SK-N-SH treated with all-trans-retinoic acid at 6 μM for 48 hours (cell line): ENCODE data around the gene PARVG.

Experiments
- ATAC-seq: fragments of 200-7000 bp; cut with Tn5 transposase; 3 replicates; pipeline ENCODE4 v1.9.1; 2020; ENCODE audit warnings: mild to moderate bottlenecking, moderate library complexity
- ARNTL ChIP-seq: fragments of 450-650 bp; formaldehyde crosslinking; IDR thresholded peaks from 2 replicates; pipeline ENCODE4 v1.5.0; 2020; ENCODE audit warnings: low read depth, mild to moderate bottlenecking, moderate library complexity, borderline replicate concordance
- BACH2 ChIP-seq: fragments of 250-450 bp; sonication (Bioruptor Pico); IDR thresholded peaks from 2 replicates; pipeline ENCODE4 v1.9.0; 2021; ENCODE audit warnings: mild to moderate bottlenecking, borderline replicate concordance
- CSDC2 ChIP-seq: fragments of 250-450 bp; sonication (Bioruptor Pico); IDR thresholded peaks from 2 replicates; pipeline ENCODE4 v1.5.0; 2020; ENCODE audit warnings: mild to moderate bottlenecking, moderate library complexity
- ESRRG ChIP-seq: fragments of 250-450 bp; sonication (Bioruptor Pico); IDR thresholded peaks from 2 replicates; pipeline ENCODE4 v1.6.1; 2021; ENCODE audit warnings: mild to moderate bottlenecking
- GLIS3 ChIP-seq: fragments of 250-450 bp; sonication (Bioruptor Pico); IDR thresholded peaks from 2 replicates; pipeline ENCODE4 v1.5.0; 2020; ENCODE audit warnings: mild to moderate bottlenecking, moderate library complexity
- ISL1 ChIP-seq: fragments of 250-450 bp; sonication (Bioruptor Pico); IDR thresholded peaks from 2 replicates; pipeline ENCODE4 v2.1.2; 2022; ENCODE audit warnings: mild to moderate bottlenecking, moderate library complexity
- OSR1 ChIP-seq: fragments of 250-450 bp; sonication (Bioruptor Pico); IDR thresholded peaks from 2 replicates; pipeline ENCODE4 v1.8.0; 2022; ENCODE audit warnings: moderate library complexity, mild to moderate bottlenecking, inconsistent platforms
- PPARA ChIP-seq: fragments of 250-450 bp; sonication (Bioruptor Pico); IDR thresholded peaks from 2 replicates; pipeline ENCODE4 v1.5.0; 2020; ENCODE audit warnings: mild to moderate bottlenecking, borderline replicate concordance
- SNAI2 ChIP-seq: fragments of 250-450 bp; sonication (Bioruptor Pico); IDR thresholded peaks from 2 replicates; pipeline ENCODE4 v1.5.0; 2020; ENCODE audit warnings: mild to moderate bottlenecking, moderate library complexity
- TCF4 ChIP-seq: fragments of 250-450 bp; sonication (Bioruptor Pico); IDR thresholded peaks from 2 replicates; pipeline ENCODE4 v1.8.0; 2021; ENCODE audit warnings: mild to moderate bottlenecking, moderate library complexity, borderline replicate concordance
- TOX ChIP-seq: fragments of 250-450 bp; sonication (Bioruptor Pico); IDR thresholded peaks from 2 replicates; pipeline ENCODE4 v1.8.0; 2021; ENCODE audit warnings: mild to moderate bottlenecking, moderate library complexity, borderline replicate concordance
- ZC3H10 ChIP-seq: fragments of 250-450 bp; sonication (Bioruptor Pico); IDR thresholded peaks from 2 replicates; pipeline ENCODE4 v1.5.1; 2021; ENCODE audit warnings: mild to moderate bottlenecking, moderate library complexity
- ZFP3 ChIP-seq: fragments of 250-450 bp; sonication (Bioruptor Pico); IDR thresholded peaks from 2 replicates; pipeline ENCODE4 v1.5.0; 2020; ENCODE audit warnings: mild to moderate bottlenecking, moderate library complexity
- ZNF565 ChIP-seq: fragments of 450-650 bp; formaldehyde crosslinking; conservative IDR thresholded peaks from 2 replicates; pipeline ENCODE4 v1.5.0; 2020; ENCODE audit warnings: low read depth, mild to moderate bottlenecking, moderate library complexity
- ZNF70 ChIP-seq: fragments of 450-650 bp; formaldehyde crosslinking; IDR thresholded peaks from 2 replicates; pipeline ENCODE4 v1.5.0; 2020; ENCODE audit warnings: mild to moderate bottlenecking, moderate library complexity
- ZNF8 ChIP-seq: fragments of 450-650 bp; formaldehyde crosslinking; IDR thresholded peaks from 2 replicates; pipeline ENCODE4 v1.5.0; 2020; ENCODE audit warnings: mild to moderate bottlenecking, moderate library complexity
- TF ChIP-seq, protein P1 (sequence below): fragments of 250-450 bp; sonication (Bioruptor Pico); IDR thresholded peaks from 2 replicates; pipeline ENCODE4 v1.5.1; 2021; ENCODE audit warnings: mild to moderate bottlenecking, moderate library complexity
- TF ChIP-seq, protein P2 (sequence below): fragments of 250-450 bp; sonication (Bioruptor Pico); IDR thresholded peaks from 2 replicates; pipeline ENCODE4 v1.5.0; 2020; ENCODE audit warnings: mild to moderate bottlenecking, moderate library complexity
- TF ChIP-seq, protein P3 (sequence below): fragments of 250-450 bp; sonication (Bioruptor Pico); IDR thresholded peaks from 2 replicates; pipeline ENCODE4 v1.8.0; 2021; ENCODE audit warnings: low read depth, mild to moderate bottlenecking, moderate library complexity, borderline replicate concordance
- TF ChIP-seq, protein P4 (sequence below): fragments of 250-450 bp; sonication (Bioruptor Pico); IDR thresholded peaks from 2 replicates; pipeline ENCODE4 v1.8.0; 2020; ENCODE audit warnings: mild to moderate bottlenecking, moderate library complexity, borderline replicate concordance

The PARVG gene

DNA sequence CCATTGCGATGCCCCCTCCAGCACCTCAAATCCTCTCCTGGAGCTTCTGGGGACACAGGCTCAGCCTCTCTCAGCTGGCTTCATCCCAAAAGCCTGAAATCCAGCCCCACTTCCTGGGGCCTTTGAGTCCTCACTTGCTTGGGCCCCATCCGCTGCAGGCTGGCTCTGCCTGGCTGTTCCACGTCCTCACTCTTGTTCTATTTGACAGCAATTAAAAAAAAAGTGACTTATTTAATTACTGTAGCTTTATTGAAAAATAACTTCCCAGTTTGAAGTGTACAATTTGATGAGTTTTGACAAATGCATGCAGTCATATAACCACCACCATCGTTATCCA lies 27.2 kb downstream of the PARVG start (continued):
- TF ChIP-seq, protein P1, sequence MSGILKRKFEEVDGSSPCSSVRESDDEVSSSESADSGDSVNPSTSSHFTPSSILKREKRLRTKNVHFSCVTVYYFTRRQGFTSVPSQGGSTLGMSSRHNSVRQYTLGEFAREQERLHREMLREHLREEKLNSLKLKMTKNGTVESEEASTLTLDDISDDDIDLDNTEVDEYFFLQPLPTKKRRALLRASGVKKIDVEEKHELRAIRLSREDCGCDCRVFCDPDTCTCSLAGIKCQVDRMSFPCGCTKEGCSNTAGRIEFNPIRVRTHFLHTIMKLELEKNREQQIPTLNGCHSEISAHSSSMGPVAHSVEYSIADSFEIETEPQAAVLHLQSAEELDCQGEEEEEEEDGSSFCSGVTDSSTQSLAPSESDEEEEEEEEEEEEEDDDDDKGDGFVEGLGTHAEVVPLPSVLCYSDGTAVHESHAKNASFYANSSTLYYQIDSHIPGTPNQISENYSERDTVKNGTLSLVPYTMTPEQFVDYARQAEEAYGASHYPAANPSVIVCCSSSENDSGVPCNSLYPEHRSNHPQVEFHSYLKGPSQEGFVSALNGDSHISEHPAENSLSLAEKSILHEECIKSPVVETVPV (CRISPR knock-in tag), result no peak
- no peak for TF ChIP-seq TCF4 (CRISPR knock-in tag)
- TF ChIP-seq, all 23 proteins: peak for 0

DNA sequence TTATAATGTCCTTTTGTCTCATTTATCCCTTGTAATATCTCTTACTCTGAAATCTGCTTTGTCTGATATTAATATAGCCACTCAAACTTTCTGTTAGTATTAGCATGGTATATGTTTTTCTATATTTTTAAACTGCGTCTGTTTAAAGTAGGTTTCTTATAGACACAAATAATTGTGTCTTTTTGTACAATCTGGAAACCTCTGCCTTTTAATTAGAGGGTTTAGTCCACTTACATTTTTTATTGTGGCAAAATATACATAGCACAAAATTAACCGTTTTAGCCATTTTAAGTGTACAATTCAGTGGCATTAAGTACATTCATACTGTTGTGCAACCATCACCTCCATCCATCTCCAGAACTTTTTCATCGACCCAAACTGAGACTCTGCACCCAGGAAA lies 28.6 kb downstream of the PARVG start:
- no peak for ATAC-seq
- no peak for TF ChIP-seq GLIS3 (CRISPR knock-in tag)
- TF ChIP-seq ZNF70 (CRISPR knock-in tag), result no peak
- TF ChIP-seq, protein P2, sequence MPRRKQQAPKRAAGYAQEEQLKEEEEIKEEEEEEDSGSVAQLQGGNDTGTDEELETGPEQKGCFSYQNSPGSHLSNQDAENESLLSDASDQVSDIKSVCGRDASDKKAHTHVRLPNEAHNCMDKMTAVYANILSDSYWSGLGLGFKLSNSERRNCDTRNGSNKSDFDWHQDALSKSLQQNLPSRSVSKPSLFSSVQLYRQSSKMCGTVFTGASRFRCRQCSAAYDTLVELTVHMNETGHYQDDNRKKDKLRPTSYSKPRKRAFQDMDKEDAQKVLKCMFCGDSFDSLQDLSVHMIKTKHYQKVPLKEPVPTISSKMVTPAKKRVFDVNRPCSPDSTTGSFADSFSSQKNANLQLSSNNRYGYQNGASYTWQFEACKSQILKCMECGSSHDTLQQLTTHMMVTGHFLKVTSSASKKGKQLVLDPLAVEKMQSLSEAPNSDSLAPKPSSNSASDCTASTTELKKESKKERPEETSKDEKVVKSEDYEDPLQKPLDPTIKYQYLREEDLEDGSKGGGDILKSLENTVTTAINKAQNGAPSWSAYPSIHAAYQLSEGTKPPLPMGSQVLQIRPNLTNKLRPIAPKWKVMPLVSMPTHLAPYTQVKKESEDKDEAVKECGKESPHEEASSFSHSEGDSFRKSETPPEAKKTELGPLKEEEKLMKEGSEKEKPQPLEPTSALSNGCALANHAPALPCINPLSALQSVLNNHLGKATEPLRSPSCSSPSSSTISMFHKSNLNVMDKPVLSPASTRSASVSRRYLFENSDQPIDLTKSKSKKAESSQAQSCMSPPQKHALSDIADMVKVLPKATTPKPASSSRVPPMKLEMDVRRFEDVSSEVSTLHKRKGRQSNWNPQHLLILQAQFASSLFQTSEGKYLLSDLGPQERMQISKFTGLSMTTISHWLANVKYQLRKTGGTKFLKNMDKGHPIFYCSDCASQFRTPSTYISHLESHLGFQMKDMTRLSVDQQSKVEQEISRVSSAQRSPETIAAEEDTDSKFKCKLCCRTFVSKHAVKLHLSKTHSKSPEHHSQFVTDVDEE, result no peak
- TF ChIP-seq TOX (CRISPR knock-in tag), result no peak
- no peak for TF ChIP-seq CSDC2 (CRISPR knock-in tag)
- TF ChIP-seq, protein P3, sequence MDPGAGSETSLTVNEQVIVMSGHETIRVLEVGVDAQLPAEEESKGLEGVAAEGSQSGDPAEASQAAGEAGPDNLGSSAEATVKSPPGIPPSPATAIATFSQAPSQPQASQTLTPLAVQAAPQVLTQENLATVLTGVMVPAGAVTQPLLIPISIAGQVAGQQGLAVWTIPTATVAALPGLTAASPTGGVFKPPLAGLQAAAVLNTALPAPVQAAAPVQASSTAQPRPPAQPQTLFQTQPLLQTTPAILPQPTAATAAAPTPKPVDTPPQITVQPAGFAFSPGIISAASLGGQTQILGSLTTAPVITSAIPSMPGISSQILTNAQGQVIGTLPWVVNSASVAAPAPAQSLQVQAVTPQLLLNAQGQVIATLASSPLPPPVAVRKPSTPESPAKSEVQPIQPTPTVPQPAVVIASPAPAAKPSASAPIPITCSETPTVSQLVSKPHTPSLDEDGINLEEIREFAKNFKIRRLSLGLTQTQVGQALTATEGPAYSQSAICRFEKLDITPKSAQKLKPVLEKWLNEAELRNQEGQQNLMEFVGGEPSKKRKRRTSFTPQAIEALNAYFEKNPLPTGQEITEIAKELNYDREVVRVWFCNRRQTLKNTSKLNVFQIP (CRISPR knock-in tag), result no peak
- TF ChIP-seq, protein P1 (CRISPR knock-in tag), result no peak
- no peak for TF ChIP-seq OSR1
- TF ChIP-seq ISL1 (CRISPR knock-in tag), result no peak
- TF ChIP-seq SNAI2 (CRISPR knock-in tag), result no peak
- no peak for TF ChIP-seq ARNTL (CRISPR knock-in tag)
- TF ChIP-seq, protein P4, sequence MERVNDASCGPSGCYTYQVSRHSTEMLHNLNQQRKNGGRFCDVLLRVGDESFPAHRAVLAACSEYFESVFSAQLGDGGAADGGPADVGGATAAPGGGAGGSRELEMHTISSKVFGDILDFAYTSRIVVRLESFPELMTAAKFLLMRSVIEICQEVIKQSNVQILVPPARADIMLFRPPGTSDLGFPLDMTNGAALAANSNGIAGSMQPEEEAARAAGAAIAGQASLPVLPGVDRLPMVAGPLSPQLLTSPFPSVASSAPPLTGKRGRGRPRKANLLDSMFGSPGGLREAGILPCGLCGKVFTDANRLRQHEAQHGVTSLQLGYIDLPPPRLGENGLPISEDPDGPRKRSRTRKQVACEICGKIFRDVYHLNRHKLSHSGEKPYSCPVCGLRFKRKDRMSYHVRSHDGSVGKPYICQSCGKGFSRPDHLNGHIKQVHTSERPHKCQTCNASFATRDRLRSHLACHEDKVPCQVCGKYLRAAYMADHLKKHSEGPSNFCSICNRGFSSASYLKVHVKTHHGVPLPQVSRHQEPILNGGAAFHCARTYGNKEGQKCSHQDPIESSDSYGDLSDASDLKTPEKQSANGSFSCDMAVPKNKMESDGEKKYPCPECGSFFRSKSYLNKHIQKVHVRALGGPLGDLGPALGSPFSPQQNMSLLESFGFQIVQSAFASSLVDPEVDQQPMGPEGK (CRISPR knock-in tag), result no peak
- no peak for TF ChIP-seq ESRRG (CRISPR knock-in tag)
- TF ChIP-seq BACH2 (CRISPR knock-in tag), result no peak
- no peak for TF ChIP-seq ZNF565

DNA sequence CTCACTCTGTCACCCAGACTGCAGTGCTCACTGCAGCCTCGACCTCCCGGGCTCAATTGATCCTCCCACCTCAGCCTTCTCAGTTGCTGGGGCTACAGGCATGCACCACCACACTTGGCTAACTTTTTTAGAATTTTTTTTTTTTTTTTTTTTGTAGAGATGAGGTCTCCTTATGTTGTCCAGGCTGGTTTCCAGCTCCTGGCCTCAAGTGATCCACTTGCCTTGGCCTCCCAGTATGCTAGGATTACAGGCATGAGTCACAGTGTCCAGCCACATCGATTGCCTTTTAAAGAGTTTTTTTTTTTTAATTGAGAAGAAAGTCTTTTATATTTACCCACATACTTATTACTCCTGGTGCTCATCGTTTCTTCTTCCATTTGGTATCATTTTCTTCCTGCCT lies 30.0 kb downstream of the PARVG start:
- no peak for ATAC-seq
- TF ChIP-seq CSDC2 (CRISPR knock-in tag) (no peak), ARNTL (CRISPR knock-in tag) (no peak)
- TF ChIP-seq, all 23 proteins: peak for 0

DNA sequence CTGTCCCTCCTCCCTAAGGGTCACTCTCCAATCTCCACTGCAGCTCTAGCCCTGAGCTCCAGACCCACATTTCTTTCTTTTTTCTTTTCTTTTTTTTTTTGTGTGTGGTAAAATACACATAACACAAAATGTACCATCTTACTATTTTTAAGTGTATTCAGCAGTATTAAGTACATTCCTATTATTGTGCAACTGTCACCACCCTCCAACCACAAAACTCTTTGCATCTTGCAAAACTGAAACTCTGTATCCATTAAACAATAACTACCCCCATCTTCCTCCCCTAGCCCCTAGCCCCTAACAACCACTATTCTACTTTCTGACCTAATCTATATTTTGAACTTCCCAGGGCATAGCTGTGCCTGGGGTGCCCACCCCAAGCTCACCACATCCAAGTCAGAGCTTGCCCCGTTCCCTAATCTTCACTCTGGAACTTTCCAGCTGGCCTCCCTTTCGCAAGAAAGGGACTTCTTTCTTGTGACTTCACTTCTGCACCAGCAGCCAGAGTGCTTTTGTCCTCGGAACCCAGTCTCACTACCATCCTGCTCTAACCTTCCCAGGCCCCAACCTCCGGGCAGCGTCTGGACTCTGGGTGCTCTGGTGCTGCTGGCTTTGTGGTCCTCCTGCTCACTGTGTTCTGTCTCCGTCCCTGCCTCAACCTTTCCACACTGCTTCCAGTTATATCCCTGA lies 30.7 kb downstream of the PARVG start:
- ATAC-seq, result no peak
- TF ChIP-seq ZC3H10 (CRISPR knock-in tag) (no peak), SNAI2 (CRISPR knock-in tag) (no peak), ZNF565 (no peak), ZFP3 (no peak), ZNF8 (CRISPR knock-in tag) (no peak), BACH2 (CRISPR knock-in tag) (no peak), PPARA (CRISPR knock-in tag) (no peak)
- TF ChIP-seq, protein P1 (CRISPR knock-in tag), result no peak
- TF ChIP-seq, protein P3 (CRISPR knock-in tag), result no peak
- TF ChIP-seq, all 23 proteins: peak for 0
